ENCODE results near the gene IL1RAPL2. TPM values are rescaled to one million over a fixed set of nuclear protein-coding genes. Genes with fewer than 3 reads are reported as not detected.

Gene IL1RAPL2
- total and polyA plus RNA-seq, 2 of the 4 experiments (the other 2 are of a cell fraction) = 0.03 TPM; not detected in 1

GRCh38 chrX:105328773-105329172, 762.8 kb downstream of the IL1RAPL2 start:
- dilution Hi-C loops (cut with HindIII; ENCODE audit: low sequenced_read_pairs, unreplicated experiment) = no loop called here
- H2AFZ ChIP-seq (replicated peaks; ENCODE audit: low read length, poor library complexity) = no peak overlapping the region

More at GRCh38 chrX:105328773-105329172, 762.8 kb downstream of the IL1RAPL2 start:
- H3K4me1 ChIP-seq (ENCODE audit: control insufficient read depth, insufficient read depth, low read length) = no peaks in the 10 kb centered on the region
- DNase-seq (no peak), ATAC-seq (ENCODE audit: low read depth) (no peak)
- H2BK5ac ChIP-seq (ENCODE audit: low read depth, low read length, poor library complexity, severe bottlenecking) = no peak overlapping the region
- H3K9me3 ChIP-seq (ENCODE audit: control insufficient read depth, insufficient read depth, low read length) = no peaks in the 10 kb centered on the region
- no peaks in the 10 kb centered on the region for H3K27me3 ChIP-seq (ENCODE audit: control insufficient read depth, insufficient read depth, low read length)
- H3K18ac ChIP-seq (ENCODE audit: low read depth, low read length) = no peak overlapping the region
- H2BK120ac ChIP-seq (ENCODE audit: low read depth, low read length) = no peak overlapping the region
- no peaks in the 10 kb centered on the region for H3K36me3 ChIP-seq (ENCODE audit: control insufficient read depth, insufficient read depth, low read length)
- H3K79me1 ChIP-seq (ENCODE audit: low read depth in 1 of 2, low read length in 2 of 2) = no peaks in the 10 kb centered on the region
- H3K9me1 ChIP-seq (ENCODE audit: insufficient read depth, low read length) = no peaks in the 10 kb centered on the region
- ChIA-PET CTCF (no interaction called here), POLR2A (ENCODE audit: unreplicated experiment) (no interaction called here)
- H4K20me1 ChIP-seq (ENCODE audit: insufficient read depth, low read length) = no peaks in the 10 kb centered on the region
- H4K8ac ChIP-seq (ENCODE audit: low read depth in 2 of 2, low read length in 2 of 2) = no peak overlapping the region
- H3K4me2 ChIP-seq (ENCODE audit: low read depth, low read length) = no peak overlapping the region
- BruUV-seq (replicated peaks) = no TSS peak
- no peak overlapping the region for H4K91ac ChIP-seq (ENCODE audit: insufficient read depth, low read depth, low read length)
- in situ Hi-C loops (cut with MboI; ENCODE audit: low sequenced_read_pairs) (no loop called here), intact Hi-C loops (cut with micrococcal nuclease) (no loop called here)
- H3K14ac ChIP-seq (replicated peaks; ENCODE audit: low read depth, low read length) = no peak overlapping the region
- H2BK15ac ChIP-seq (ENCODE audit: low read depth, low read length) = no peak overlapping the region
- H2AK9ac ChIP-seq (replicated peaks; ENCODE audit: low read depth, low read length, poor library complexity) = no peak overlapping the region
- H2AK5ac ChIP-seq (ENCODE audit: low read depth, low read length) = no peak overlapping the region
- H4K5ac ChIP-seq (ENCODE audit: low read depth, low read length) = no peak overlapping the region
- H3K9ac ChIP-seq (ENCODE audit: low read depth, low read length) = no peak overlapping the region
- TF ChIP-seq CEBPB (IDR thresholded peaks at IDR 0.05; ENCODE audit: low read depth, low read length) = no peak
- TF ChIP-seq RCOR1 (IDR thresholded peaks at IDR 0.05; ENCODE audit: insufficient replicate concordance, low read length) = no peak
- TF ChIP-seq RFX5 (IDR thresholded peaks at IDR 0.05; ENCODE audit: low read depth, low read length) = no peak
- TF ChIP-seq BHLHE40 (IDR thresholded peaks at IDR 0.05; ENCODE audit: low read depth, low read length) = no peak
- TF ChIP-seq SMC3 (IDR thresholded peaks at IDR 0.05; ENCODE audit: low read depth, low read length) = no peak
- no peak for TF ChIP-seq POLR2A (IDR thresholded peaks at IDR 0.05; ENCODE audit: low read depth, low read length)
- TF ChIP-seq, protein P1, sequence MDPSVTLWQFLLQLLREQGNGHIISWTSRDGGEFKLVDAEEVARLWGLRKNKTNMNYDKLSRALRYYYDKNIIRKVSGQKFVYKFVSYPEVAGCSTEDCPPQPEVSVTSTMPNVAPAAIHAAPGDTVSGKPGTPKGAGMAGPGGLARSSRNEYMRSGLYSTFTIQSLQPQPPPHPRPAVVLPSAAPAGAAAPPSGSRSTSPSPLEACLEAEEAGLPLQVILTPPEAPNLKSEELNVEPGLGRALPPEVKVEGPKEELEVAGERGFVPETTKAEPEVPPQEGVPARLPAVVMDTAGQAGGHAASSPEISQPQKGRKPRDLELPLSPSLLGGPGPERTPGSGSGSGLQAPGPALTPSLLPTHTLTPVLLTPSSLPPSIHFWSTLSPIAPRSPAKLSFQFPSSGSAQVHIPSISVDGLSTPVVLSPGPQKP (IDR thresholded peaks at IDR 0.05; ENCODE audit: borderline replicate concordance, low read depth, low read length) = no peak
- TF ChIP-seq CHD1 (IDR thresholded peaks at IDR 0.05; ENCODE audit: low read depth, low read length) = no peak
- TF ChIP-seq, protein P2, sequence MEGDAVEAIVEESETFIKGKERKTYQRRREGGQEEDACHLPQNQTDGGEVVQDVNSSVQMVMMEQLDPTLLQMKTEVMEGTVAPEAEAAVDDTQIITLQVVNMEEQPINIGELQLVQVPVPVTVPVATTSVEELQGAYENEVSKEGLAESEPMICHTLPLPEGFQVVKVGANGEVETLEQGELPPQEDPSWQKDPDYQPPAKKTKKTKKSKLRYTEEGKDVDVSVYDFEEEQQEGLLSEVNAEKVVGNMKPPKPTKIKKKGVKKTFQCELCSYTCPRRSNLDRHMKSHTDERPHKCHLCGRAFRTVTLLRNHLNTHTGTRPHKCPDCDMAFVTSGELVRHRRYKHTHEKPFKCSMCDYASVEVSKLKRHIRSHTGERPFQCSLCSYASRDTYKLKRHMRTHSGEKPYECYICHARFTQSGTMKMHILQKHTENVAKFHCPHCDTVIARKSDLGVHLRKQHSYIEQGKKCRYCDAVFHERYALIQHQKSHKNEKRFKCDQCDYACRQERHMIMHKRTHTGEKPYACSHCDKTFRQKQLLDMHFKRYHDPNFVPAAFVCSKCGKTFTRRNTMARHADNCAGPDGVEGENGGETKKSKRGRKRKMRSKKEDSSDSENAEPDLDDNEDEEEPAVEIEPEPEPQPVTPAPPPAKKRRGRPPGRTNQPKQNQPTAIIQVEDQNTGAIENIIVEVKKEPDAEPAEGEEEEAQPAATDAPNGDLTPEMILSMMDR (conservative IDR thresholded peaks at IDR 0.05; ENCODE audit: low read depth, low read length) = no peak
- H3K4ac ChIP-seq (ENCODE audit: low read depth, low read length) = no peak overlapping the region
- H2BK20ac ChIP-seq (ENCODE audit: low read depth, low read length) = no peak overlapping the region
- H3K56ac ChIP-seq (ENCODE audit: extremely low read depth, insufficient read depth, low read length) = no peak overlapping the region
- no peak overlapping the region for H3K4me3 ChIP-seq (ENCODE audit: insufficient read depth, low read depth, low read length)
- H3K23ac ChIP-seq (ENCODE audit: low read depth, low read length) = no peak overlapping the region
- H3K27ac ChIP-seq (ENCODE audit: insufficient read depth, low read length) = no peak overlapping the region
